Endothelial cell of umbilical vein (primary cell): Measurements from ENCODE around the gene JPH3. TPM values are rescaled to one million over a fixed set of nuclear protein-coding genes. Genes with fewer than 3 reads are reported as not detected.

Experiments
- BruUV-seq: library from RNA; stranded (reverse); fragments of 400-500 nt; replicated peaks from 2 replicates; lab custom pipeline; 2021; lab: Mats Ljungman, UMichigan
- CTCF ChIA-PET: fragments of 300-600, 350-600 bp; sonication (Branson Sonifier 250); formaldehyde crosslinking; loops from one replicate; lab custom pipeline; 2021; ENCODE audit warnings: antibody characterized with exemption, inconsistent platforms; lab: Charles Lee
- POLR2A ChIA-PET: fragments of 300-600, 350-600 bp; sonication (Branson Sonifier 250); formaldehyde crosslinking; loops from one replicate; lab custom pipeline; 2021; ENCODE audit warnings: antibody characterized with exemption, inconsistent platforms; lab: Charles Lee
- DNase-seq: peaks from one replicate; pipeline ENCODE4 v3.0.0-alpha.2; 2011; ENCODE audit warnings: low read depth, low spot score
- FAIRE-seq: peaks from 2 replicates; lab custom pipeline; 2011; peaks lifted over from hg19 to GRCh38; lab: Jason Lieb, UNC
- H2AFZ ChIP-seq: 2 replicates; pipeline ENCODE4 v1.6.0; 2012; ENCODE audit warnings: low read depth, low read length, control low read depth, inconsistent platforms
- H3K27ac ChIP-seq: 2 replicates; pipeline ENCODE4 v1.5.1; 2011; ENCODE audit warnings: low read depth, mild to moderate bottlenecking, control low read depth, low read length, moderate library complexity; ENCODE audit not compliant: insufficient read depth
- H3K27me3 ChIP-seq, 2 experiments: 2 replicates each; pipeline versions ENCODE4 v1.6.0 to v1.6.1; 2011; ENCODE audit warnings: low read length in 2 of 2, mixed read lengths in 1 of 2; ENCODE audit not compliant: control insufficient read depth in 2 of 2, insufficient read depth in 2 of 2
- H3K36me3 ChIP-seq, 2 experiments: 2 replicates in 1 of 2; 3 replicates in 1 of 2; pipeline ENCODE4 v1.5.1; 2011; ENCODE audit warnings: low read length in 2 of 2, mild to moderate bottlenecking in 1 of 2, moderate library complexity in 1 of 2; ENCODE audit not compliant: control insufficient read depth in 2 of 2, insufficient read depth in 2 of 2; ENCODE audit errors: extremely low read depth in 1 of 2
- H3K4me1 ChIP-seq: 3 replicates; pipeline ENCODE4 v1.5.1; 2011; ENCODE audit warnings: mild to moderate bottlenecking, low read length; ENCODE audit not compliant: control insufficient read depth, insufficient read depth; ENCODE audit errors: extremely low read depth
- H3K4me2 ChIP-seq: 2 replicates; pipeline ENCODE4 v1.6.1; 2011; ENCODE audit warnings: low read length, control low read depth, mixed read lengths; ENCODE audit not compliant: insufficient read depth
- H3K4me3 ChIP-seq, 3 experiments: fragments of 200-600 bp in 1 of 3; sonication (generic), shearing (Covaris generic) in 1 of 3; replicated peaks in 1 of 3; 2 replicates each; pipeline ENCODE4 v1.5.1; 2011 to 2016; ENCODE audit warnings: control low read depth in 3 of 3, low read length in 3 of 3, mild to moderate bottlenecking in 2 of 3, inconsistent platforms in 1 of 3, low read depth in 1 of 3, moderate library complexity in 1 of 3; ENCODE audit not compliant: insufficient read depth in 1 of 3
- H3K79me2 ChIP-seq: 2 replicates; pipeline ENCODE4 v1.6.0; 2012; ENCODE audit warnings: low read length, inconsistent platforms; ENCODE audit not compliant: control insufficient read depth, insufficient read depth
- H3K9ac ChIP-seq: replicated peaks from 2 replicates; pipeline ENCODE3; 2011; ENCODE audit warnings: low read length, control low read depth; ENCODE audit not compliant: insufficient read depth; ENCODE audit errors: extremely low read depth
- H3K9me1 ChIP-seq: replicated peaks from 3 replicates; pipeline ENCODE4 v1.6.0; 2011; ENCODE audit warnings: mild to moderate bottlenecking, low read length; ENCODE audit not compliant: control insufficient read depth, insufficient read depth; ENCODE audit errors: extremely low read depth
- H3K9me3 ChIP-seq: replicated peaks from 2 replicates; pipeline ENCODE4 v1.5.1; 2012; ENCODE audit warnings: low read length, inconsistent platforms; ENCODE audit not compliant: control insufficient read depth, insufficient read depth
- H4K20me1 ChIP-seq: replicated peaks from 2 replicates; pipeline ENCODE3; 2011; ENCODE audit warnings: mild to moderate bottlenecking, low read length; ENCODE audit not compliant: control insufficient read depth, insufficient read depth; ENCODE audit errors: extremely low read depth
- CTCF ChIP-seq, 2 donors: IDR thresholded peaks; 1 replicate in 1 of 2; 2 replicates in 1 of 2; pipeline ENCODE4 v1.5.1; 2011; ENCODE audit warnings: low read length in 2 of 2, mild to moderate bottlenecking in 2 of 2, moderate library complexity in 2 of 2, control low read depth in 1 of 2, inconsistent platforms in 1 of 2, low read depth in 1 of 2; ENCODE audit not compliant: insufficient read depth in 1 of 2; ENCODE audit errors: extremely low read depth in 1 of 2
- EZH2 ChIP-seq: IDR thresholded peaks from 2 replicates; pipeline ENCODE4 v1.6.1; 2012; ENCODE audit warnings: borderline replicate concordance, low read depth, mild to moderate bottlenecking, moderate library complexity, low read length, inconsistent platforms; ENCODE audit not compliant: severe bottlenecking
- FOS ChIP-seq: IDR thresholded peaks from 2 replicates; pipeline ENCODE4 v1.6.1; 2011; ENCODE audit warnings: mild to moderate bottlenecking, low read length, moderate library complexity, borderline replicate concordance; ENCODE audit not compliant: insufficient read depth
- GATA2 ChIP-seq: IDR thresholded peaks from 2 replicates; pipeline ENCODE4 v1.7.0; 2011; ENCODE audit warnings: low read depth, mild to moderate bottlenecking, moderate library complexity, mixed read lengths, low read length; ENCODE audit not compliant: insufficient read length, insufficient read depth
- JUN ChIP-seq: IDR thresholded peaks from 2 replicates; pipeline ENCODE4 v1.6.1; 2011; ENCODE audit warnings: borderline replicate concordance, low read depth; ENCODE audit not compliant: insufficient read length, insufficient read depth
- MAX ChIP-seq: IDR thresholded peaks from 2 replicates; pipeline ENCODE4 v1.6.1; 2011; ENCODE audit not compliant: insufficient read depth, insufficient read length
- MYC ChIP-seq: IDR thresholded peaks from one replicate; pipeline ENCODE4 v1.6.1; 2011; ENCODE audit warnings: mild to moderate bottlenecking, low read depth, low read length
- POLR2A ChIP-seq: IDR thresholded peaks from 2 replicates; pipeline ENCODE4 v1.6.1; 2012; ENCODE audit warnings: low read depth, mild to moderate bottlenecking, control low read depth, low read length
- POLR2AphosphoS5 ChIP-seq: IDR thresholded peaks from 2 replicates; pipeline ENCODE4 v1.6.1; 2012; ENCODE audit warnings: low read depth, mild to moderate bottlenecking, control low read depth, low read length, moderate library complexity; ENCODE audit not compliant: insufficient read depth
- dilution Hi-C: fragments of 300-500 bp; cut with MboI; formaldehyde crosslinking; loops from one replicate; pipeline ENCODE4 v1.15.0; 2019; ENCODE audit warnings: low sequenced_read_pairs; ENCODE audit not compliant: extremely low pct_ligation_motif_present
- intact Hi-C: fragments of 100-400 bp; cut with micrococcal nuclease; formaldehyde crosslinking; loops from one replicate; pipeline ENCODE4 v1.10.0; 2022
- polyA plus RNA-seq, 4 experiments: library from polyadenylated mRNA; depleted of rRNA in 3 of 4; stranded (reverse) in 3 of 4; unstranded in 1 of 4; fragments of >200 nt; gene quantifications; 2 replicates each; pipeline versions ENCODE4 v1.2.1 to v1.2.3, GENCODE V29; 2011 to 2012; ENCODE audit warnings: missing spikeins in 1 of 4
- total RNA-seq: library from RNA; stranded (reverse); gene quantifications from 2 replicates; pipeline ENCODE4 v1.2.3, GENCODE V29; 2021

The JPH3 gene
- total and polyA plus RNA-seq, 2 donors (not counting 3 experiments of a cell fraction or from before 2014, with no cell fraction given): 0.22 to 0.30 TPM

GRCh38 chr16:87657621-87658192 lies 55.4 kb downstream of the JPH3 start:
- Histone ChIP-seq H3K27ac (no peak overlapping the region), H3K4me3 (no peak overlapping the region), H3K9me1 (no peaks in the 10 kb centered on the region), H3K9me3 (no peaks in the 10 kb centered on the region), H3K4me1 (no peaks in the 10 kb centered on the region), H3K9ac (no peak overlapping the region), H3K4me2 (no peak overlapping the region), H3K79me2 (no peaks in the 10 kb centered on the region), H2AFZ (no peak overlapping the region), H3K36me3 (no peaks in the 10 kb centered on the region), H4K20me1 (no peaks in the 10 kb centered on the region), H3K27me3 (no peaks in the 10 kb centered on the region)
- dilution Hi-C loops: no loop called here
- CTCF ChIA-PET: interaction anchor here (1.3 kb wide), 1 partner anchor 21 kb away, joined by 3 read pairs; no protein-coding TSS in a partner anchor
- DNase-seq: no peak
- BruUV-seq: no TSS peak
- intact Hi-C loops: no loop called here
- TF ChIP-seq POLR2A (no peak), JUN (no peak), MYC (no peak), POLR2AphosphoS5 (no peak), MAX (no peak), CTCF (IDR thresholded peaks at IDR 0.05; ENCODE audit: extremely low read depth in 1 of 2, insufficient read depth in 1 of 2, low read depth in 1 of 2, low read length in 2 of 2) (no peak), GATA2 (no peak), FOS (no peak), EZH2 (no peak)
- FAIRE-seq: peak; percentile 66
- POLR2A ChIA-PET: no interaction called here
